ENCODE data around the gene PARD3. TPM values are rescaled to one million over a fixed set of nuclear protein-coding genes. Genes with fewer than 3 reads are reported as not detected.

Gene PARD3
- total RNA-seq, 1 experiment from 2014 or later: 57.4 TPM

- ChIA-PET CTCF (no interaction called here), POLR2A (ENCODE audit: unreplicated experiment) (interaction anchor here (0.7 kb wide), 2 partner anchors 686 to 988 kb away, joined by 3 read pairs; no protein-coding TSS in a partner anchor)
- H4K20me1 ChIP-seq (ENCODE audit: insufficient read depth): no peaks in the 10 kb centered on the region
- H3F3A ChIP-seq (ENCODE audit: insufficient read depth, low read depth): peaks cover 20% of the 10 kb centered on the region; the same call in 1 of the 2 replicates
- intact Hi-C loops (cut with micrococcal nuclease; ENCODE audit: unreplicated experiment): loop anchor here (10.0 kb wide), 2 partner anchors 312 to 988 kb away; partner anchors contain the start of gene NRP1
- no peak overlapping the region for H2AFZ ChIP-seq
- H3K27ac ChIP-seq: peak overlapping the region; percentile 37; the same call in 1 of the 2 replicates
- no peaks in the 10 kb centered on the region for H3K27me3 ChIP-seq (ENCODE audit: insufficient read depth, low read depth)
- H3K4me1 ChIP-seq (replicated peaks; ENCODE audit: insufficient read depth): peaks cover 38% of the 10 kb centered on the region
- H3K9me2 ChIP-seq (ENCODE audit: insufficient read depth): no peaks in the 10 kb centered on the region
- H3K4me3 ChIP-seq: no peak overlapping the region
- H3K4me2 ChIP-seq: peak overlapping the region; percentile 32
- no peak for TF ChIP-seq EZH2 (IDR thresholded peaks at IDR 0.05; ENCODE audit: low read depth)
- TF ChIP-seq, protein P1, sequence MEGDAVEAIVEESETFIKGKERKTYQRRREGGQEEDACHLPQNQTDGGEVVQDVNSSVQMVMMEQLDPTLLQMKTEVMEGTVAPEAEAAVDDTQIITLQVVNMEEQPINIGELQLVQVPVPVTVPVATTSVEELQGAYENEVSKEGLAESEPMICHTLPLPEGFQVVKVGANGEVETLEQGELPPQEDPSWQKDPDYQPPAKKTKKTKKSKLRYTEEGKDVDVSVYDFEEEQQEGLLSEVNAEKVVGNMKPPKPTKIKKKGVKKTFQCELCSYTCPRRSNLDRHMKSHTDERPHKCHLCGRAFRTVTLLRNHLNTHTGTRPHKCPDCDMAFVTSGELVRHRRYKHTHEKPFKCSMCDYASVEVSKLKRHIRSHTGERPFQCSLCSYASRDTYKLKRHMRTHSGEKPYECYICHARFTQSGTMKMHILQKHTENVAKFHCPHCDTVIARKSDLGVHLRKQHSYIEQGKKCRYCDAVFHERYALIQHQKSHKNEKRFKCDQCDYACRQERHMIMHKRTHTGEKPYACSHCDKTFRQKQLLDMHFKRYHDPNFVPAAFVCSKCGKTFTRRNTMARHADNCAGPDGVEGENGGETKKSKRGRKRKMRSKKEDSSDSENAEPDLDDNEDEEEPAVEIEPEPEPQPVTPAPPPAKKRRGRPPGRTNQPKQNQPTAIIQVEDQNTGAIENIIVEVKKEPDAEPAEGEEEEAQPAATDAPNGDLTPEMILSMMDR (conservative IDR thresholded peaks at IDR 0.05): no peak
- BruUV-seq (replicated peaks): no TSS peak
- no peak for DNase-seq
- no peaks in the 10 kb centered on the region for H3K79me2 ChIP-seq (ENCODE audit: low read depth)
- no peaks in the 10 kb centered on the region for H3K9me3 ChIP-seq (ENCODE audit: insufficient read depth, low read depth)
- no peaks in the 10 kb centered on the region for H3K36me3 ChIP-seq (ENCODE audit: low read depth)
Observed at GRCh38 chr10:34323192-34323591, 491.9 kb downstream of the PARD3 start.

GRCh38 chr10:34320265-34320664, 494.8 kb downstream of the PARD3 start:
- Histone ChIP-seq H3K27ac (0 out of 2 replicates have a peak overlapping the region, but pooled peaks have one; percentile 16), H3F3A (ENCODE audit: insufficient read depth, low read depth) (peaks cover 20% of the 10 kb centered on the region; the same call in 1 of the 2 replicates), H3K4me3 (no peak overlapping the region), H3K79me2 (ENCODE audit: low read depth) (no peaks in the 10 kb centered on the region), H2AFZ (no peak overlapping the region), H3K9me3 (ENCODE audit: insufficient read depth, low read depth) (no peaks in the 10 kb centered on the region), H3K9me2 (ENCODE audit: insufficient read depth) (no peaks in the 10 kb centered on the region), H3K36me3 (ENCODE audit: low read depth) (0 out of 2 replicates have a peak, but pooled peaks cover 4% of the 10 kb centered on the region), H3K27me3 (ENCODE audit: insufficient read depth, low read depth) (no peaks in the 10 kb centered on the region), H4K20me1 (ENCODE audit: insufficient read depth) (no peaks in the 10 kb centered on the region), H3K4me1 (replicated peaks; ENCODE audit: insufficient read depth) (peaks cover 38% of the 10 kb centered on the region), H3K4me2 (peak overlapping the region; percentile 43; the same call in 1 of the 2 replicates)
- BruUV-seq (replicated peaks): no TSS peak
- intact Hi-C loops (cut with micrococcal nuclease; ENCODE audit: unreplicated experiment): loop anchor here (10.0 kb wide), 2 partner anchors 315 to 985 kb away; partner anchors contain the start of gene NRP1
- ChIA-PET POLR2A (ENCODE audit: unreplicated experiment) (interaction anchor here (0.5 to 0.6 kb wide), 2 partner anchors 18 to 347 kb away, joined by 3 to 6 read pairs; no protein-coding TSS in a partner anchor), CTCF (interaction anchor here (1.3 kb wide), 1 partner anchor 318 kb away, joined by 3 read pairs; no protein-coding TSS in a partner anchor)
- TF ChIP-seq, protein P1 (conservative IDR thresholded peaks at IDR 0.05): no peak
- no peak for TF ChIP-seq EZH2 (IDR thresholded peaks at IDR 0.05; ENCODE audit: low read depth)
- no peak for DNase-seq

GRCh38 chr10:34319197-34319846, 495.8 kb downstream of the PARD3 start:
- H3K4me2 ChIP-seq: peak overlapping the region; percentile 43
- no peaks in the 10 kb centered on the region for H3K9me3 ChIP-seq (ENCODE audit: insufficient read depth, low read depth)
- H3K36me3 ChIP-seq (ENCODE audit: low read depth): 0 out of 2 replicates have a peak, but pooled peaks cover 4% of the 10 kb centered on the region
- peaks cover 20% of the 10 kb centered on the region; the same call in 1 of the 2 replicates for H3F3A ChIP-seq (ENCODE audit: insufficient read depth, low read depth)
- intact Hi-C loops (cut with micrococcal nuclease; ENCODE audit: unreplicated experiment): no loop called here
- ChIA-PET POLR2A (ENCODE audit: unreplicated experiment) (interaction anchor here (0.6 to 0.9 kb wide), 3 partner anchors 34 to 1310 kb away, joined by 3 to 7 read pairs (median 3); no protein-coding TSS in a partner anchor), CTCF (interaction anchor here (1.3 kb wide), 1 partner anchor 319 kb away, joined by 3 read pairs; no protein-coding TSS in a partner anchor)
- H4K20me1 ChIP-seq (ENCODE audit: insufficient read depth): no peaks in the 10 kb centered on the region
- H3K27ac ChIP-seq: peak overlapping the region; percentile 49
- H2AFZ ChIP-seq: no peak overlapping the region
- no peaks in the 10 kb centered on the region for H3K9me2 ChIP-seq (ENCODE audit: insufficient read depth)
- H3K79me2 ChIP-seq (ENCODE audit: low read depth): no peaks in the 10 kb centered on the region
- H3K4me3 ChIP-seq: no peak overlapping the region
- no peaks in the 10 kb centered on the region for H3K27me3 ChIP-seq (ENCODE audit: insufficient read depth, low read depth)
- BruUV-seq (replicated peaks): no TSS peak
- DNase-seq: peak; percentile 48 to 88
- TF ChIP-seq EZH2 (IDR thresholded peaks at IDR 0.05; ENCODE audit: low read depth): no peak
- TF ChIP-seq, protein P1 (conservative IDR thresholded peaks at IDR 0.05): no peak
- H3K4me1 ChIP-seq (replicated peaks; ENCODE audit: insufficient read depth): peaks cover 38% of the 10 kb centered on the region
